Kidney (tissue), 14 donors: ENCODE data around the gene DDX39A. TPM values are rescaled to one million over a fixed set of nuclear protein-coding genes. Genes with fewer than 3 reads are reported as not detected.

Experiments used
- DNase-seq, 5 donors: peaks; one replicate each; pipeline ENCODE4 v3.0.0-alpha.2; 2013 to 2020
- FAIRE-seq: peaks from 2 replicates; lab custom pipeline; 2012; peaks lifted over from hg19 to GRCh38; lab: Jason Lieb, UNC
- H3K27ac ChIP-seq, 2 donors: one replicate each; pipeline ENCODE4 v1.7.0; 2013; ENCODE audit warnings: low read depth in 2 of 2, low read length in 2 of 2, inconsistent platforms in 1 of 2
- H3K27me3 ChIP-seq: one replicate; pipeline ENCODE4 v1.7.1; 2013; ENCODE audit warnings: low read length, inconsistent platforms; ENCODE audit not compliant: control insufficient read depth, insufficient read depth
- H3K36me3 ChIP-seq, 3 donors: one replicate each; pipeline versions ENCODE4 v1.7.0 to v1.7.1; 2013; ENCODE audit warnings: low read length in 3 of 3, control low read depth in 1 of 3, inconsistent platforms in 1 of 3; ENCODE audit not compliant: insufficient read depth in 3 of 3, control insufficient read depth in 2 of 3
- H3K4me1 ChIP-seq, 3 donors: one replicate each; pipeline versions ENCODE4 v1.7.0 to v1.7.1; 2013; ENCODE audit warnings: low read length in 3 of 3, inconsistent platforms in 1 of 3, low read depth in 1 of 3; ENCODE audit not compliant: control insufficient read depth in 2 of 3, insufficient read depth in 2 of 3
- H3K4me3 ChIP-seq, 3 donors: one replicate each; pipeline versions ENCODE4 v1.7.0 to v1.8.1; 2013; ENCODE audit warnings: low read length in 3 of 3, control low read depth in 1 of 3, inconsistent platforms in 1 of 3
- H3K9ac ChIP-seq, 3 donors: one replicate each; pipeline versions ENCODE4 v1.7.0 to v1.7.1; 2013; ENCODE audit warnings: low read length in 3 of 3, control low read depth in 1 of 3, inconsistent platforms in 1 of 3
- H3K9me3 ChIP-seq, 3 donors: one replicate each; pipeline versions ENCODE4 v1.7.0 to v1.7.1; 2013; ENCODE audit warnings: low read length in 3 of 3, control low read depth in 1 of 3, inconsistent platforms in 1 of 3; ENCODE audit not compliant: control insufficient read depth in 2 of 3, insufficient read depth in 1 of 3
- CTCF ChIP-seq: IDR thresholded peaks from 3 replicates; pipeline ENCODE4 v1.5.1; 2012; ENCODE audit warnings: mild to moderate bottlenecking, moderate library complexity, borderline replicate concordance; ENCODE audit not compliant: insufficient read depth; ENCODE audit errors: extremely low read depth
- intact Hi-C: fragments of 100-400 bp; cut with DNase I; formaldehyde crosslinking; loops from one replicate; pipeline ENCODE4 v1.11.1; 2022
- polyA plus RNA-seq: library from polyadenylated mRNA; stranded (reverse); fragments of 350-450 nt; fragmentation: Illumina TruSeq; extraction: RNeasy Lipid Tissue Mini Kit (QIAGEN cat#74804); gene quantifications from one replicate; pipeline ENCODE4 v1.2.3, GENCODE V29; 2014; ENCODE audit warnings: low read depth, low replicate concordance; ENCODE audit not compliant: insufficient read depth
- total RNA-seq: library from RNA; stranded (reverse); fragmentation: NEBNext Ultra II Directional; extraction: Animal tissue kit (Norgen Biotek cat#: 25700); gene quantifications from one replicate; pipeline ENCODE4 v1.2.1, GENCODE V29; 2021
- donor health status: control.
- donor health status: control.
- donor health status: control.
- donor health status: control.
- donor health status: control.
- donor health status: DM: yes; HTN: yes; CAD: no.
- donor health status: Normal renal cell carcinoma (clear cell type).

The DDX39A gene
- total and polyA plus RNA-seq, 2 donors from 2014 or later: 35.6 to 53.8 TPM

GRCh38 chr19:14450876-14451275, 31.7 kb upstream of the DDX39A start:
- Histone ChIP-seq H3K36me3 (peaks cover 3 to 33% (median 21%) of the 10 kb centered on the region in 3 donors), H3K4me3 (no peak overlapping the region), H3K9ac (no peak overlapping the region), H3K27me3 (no peaks in the 10 kb centered on the region), H3K27ac (no peak overlapping the region), H3K9me3 (no peaks in the 10 kb centered on the region), H3K4me1 (no peaks in the 10 kb centered on the region)
- intact Hi-C loops: no loop called here
- TF ChIP-seq CTCF: no peak
- DNase-seq (no peak), FAIRE-seq (no peak)

GRCh38 chr19:14450168-14450874, 31.2 kb upstream of the DDX39A start:
- H3K9me3 ChIP-seq: no peaks in the 10 kb centered on the region
- no peaks in the 10 kb centered on the region for H3K27me3 ChIP-seq
- intact Hi-C loops: no loop called here
- H3K27ac ChIP-seq: no peak overlapping the region
- no peak overlapping the region for H3K4me3 ChIP-seq
- TF ChIP-seq CTCF: no peak
- no peaks in the 10 kb centered on the region for H3K4me1 ChIP-seq
- H3K9ac ChIP-seq: no peak overlapping the region
- FAIRE-seq: no peak
- H3K36me3 ChIP-seq: peaks cover 3 to 33% (median 21%) of the 10 kb centered on the region in 3 donors
- DNase-seq: peak in 1 of 5 donors; percentile 74

DNA sequence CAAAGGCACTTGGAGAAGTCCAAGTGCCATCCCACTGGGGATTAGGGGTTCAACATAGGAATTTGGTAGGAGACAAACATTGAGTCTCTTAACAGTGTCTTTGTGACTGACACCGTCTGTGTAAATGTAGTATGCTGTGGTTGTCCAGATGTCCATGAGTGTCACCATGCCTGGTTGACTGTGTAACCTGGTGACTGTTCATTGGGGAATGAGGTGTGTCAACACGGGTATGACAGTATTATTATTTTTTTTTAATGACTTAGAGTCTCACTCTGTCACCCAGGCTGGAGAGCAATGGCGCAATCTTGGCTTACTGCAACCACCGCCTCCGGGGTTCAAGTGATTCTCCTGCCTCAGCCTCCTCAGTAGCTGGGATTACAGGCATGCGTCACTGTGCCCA, 30.2 kb upstream of the DDX39A start:
- Histone ChIP-seq H3K27me3 (no peaks in the 10 kb centered on the region), H3K9me3 (no peaks in the 10 kb centered on the region), H3K4me1 (no peaks in the 10 kb centered on the region), H3K27ac (no peak overlapping the region), H3K36me3 (peaks cover 6 to 36% (median 26%) of the 10 kb centered on the region in 3 donors), H3K4me3 (no peak overlapping the region), H3K9ac (no peak overlapping the region)
- intact Hi-C loops: no loop called here
- no peak for TF ChIP-seq CTCF
- FAIRE-seq (no peak), DNase-seq (no peak)
